ENCODE data around the gene DLX5.

The DLX5 gene

GRCh38 chr7:97001656-97002554 is 22.7 kb downstream of the DLX5 start:
- ChIA-PET CTCF (no interaction called here), POLR2A (no interaction called here)
- DNase-seq (ENCODE audit: low read depth, low spot score), result no peak
- TF ChIP-seq, protein P1, sequence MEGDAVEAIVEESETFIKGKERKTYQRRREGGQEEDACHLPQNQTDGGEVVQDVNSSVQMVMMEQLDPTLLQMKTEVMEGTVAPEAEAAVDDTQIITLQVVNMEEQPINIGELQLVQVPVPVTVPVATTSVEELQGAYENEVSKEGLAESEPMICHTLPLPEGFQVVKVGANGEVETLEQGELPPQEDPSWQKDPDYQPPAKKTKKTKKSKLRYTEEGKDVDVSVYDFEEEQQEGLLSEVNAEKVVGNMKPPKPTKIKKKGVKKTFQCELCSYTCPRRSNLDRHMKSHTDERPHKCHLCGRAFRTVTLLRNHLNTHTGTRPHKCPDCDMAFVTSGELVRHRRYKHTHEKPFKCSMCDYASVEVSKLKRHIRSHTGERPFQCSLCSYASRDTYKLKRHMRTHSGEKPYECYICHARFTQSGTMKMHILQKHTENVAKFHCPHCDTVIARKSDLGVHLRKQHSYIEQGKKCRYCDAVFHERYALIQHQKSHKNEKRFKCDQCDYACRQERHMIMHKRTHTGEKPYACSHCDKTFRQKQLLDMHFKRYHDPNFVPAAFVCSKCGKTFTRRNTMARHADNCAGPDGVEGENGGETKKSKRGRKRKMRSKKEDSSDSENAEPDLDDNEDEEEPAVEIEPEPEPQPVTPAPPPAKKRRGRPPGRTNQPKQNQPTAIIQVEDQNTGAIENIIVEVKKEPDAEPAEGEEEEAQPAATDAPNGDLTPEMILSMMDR (IDR thresholded peaks at IDR 0.05; ENCODE audit: insufficient read depth, low read length, missing control alignments), result no peak
- H3K4me3 ChIP-seq (ENCODE audit: low read depth, low read length), result no peak overlapping the region

DNA sequence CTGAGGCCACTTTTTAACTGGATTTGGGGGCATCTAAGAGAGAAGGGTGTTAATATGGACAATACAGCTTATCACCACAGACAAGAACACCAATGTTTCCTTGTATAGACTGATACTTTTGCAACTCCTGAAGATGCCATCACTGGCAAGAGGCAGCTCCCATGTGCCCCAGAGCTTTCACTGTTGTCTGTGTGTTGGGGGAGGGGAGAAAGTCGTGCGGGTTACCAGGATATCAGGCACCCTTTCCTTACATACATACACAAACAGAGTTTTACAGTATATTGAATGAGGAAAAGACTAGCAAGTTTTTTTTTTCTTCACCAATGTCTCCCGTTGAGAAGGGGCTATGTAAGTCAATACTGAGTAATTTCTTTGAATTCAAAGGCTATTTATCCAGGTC is 23.4 kb downstream of the DLX5 start:
- ChIA-PET POLR2A (no interaction called here), CTCF (no interaction called here)
- TF ChIP-seq, protein P1 (IDR thresholded peaks at IDR 0.05; ENCODE audit: insufficient read depth, low read length, missing control alignments), result no peak
- H3K4me3 ChIP-seq (ENCODE audit: low read depth, low read length), result no peak overlapping the region
- no peak for DNase-seq (ENCODE audit: low read depth, low spot score)

DNA sequence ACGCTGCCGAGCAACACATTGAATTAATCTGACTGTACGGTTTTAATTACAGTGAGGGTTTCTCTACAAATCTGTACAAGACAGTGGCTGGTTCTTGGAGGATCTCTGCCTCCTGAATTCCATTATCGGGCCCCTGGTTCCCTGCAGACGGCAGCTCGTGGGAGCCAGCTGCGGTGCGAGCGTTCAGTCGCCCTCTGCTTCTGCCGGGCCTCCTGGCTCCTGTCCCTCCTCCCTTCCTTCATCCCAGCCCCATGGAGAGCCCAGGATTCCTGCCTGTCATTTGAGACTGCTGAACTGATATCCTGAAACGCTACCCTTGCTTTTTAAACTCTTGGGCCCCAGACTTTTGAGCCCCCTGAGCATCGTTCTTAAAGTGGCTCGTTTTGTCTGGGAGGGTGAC is 25.9 kb downstream of the DLX5 start:
- DNase-seq (ENCODE audit: low read depth, low spot score), result no peak
- TF ChIP-seq, protein P1 (IDR thresholded peaks at IDR 0.05; ENCODE audit: insufficient read depth, low read length, missing control alignments), result no peak
- ChIA-PET CTCF (no interaction called here), POLR2A (no interaction called here)
- H3K4me3 ChIP-seq (ENCODE audit: low read depth, low read length), result no peak overlapping the region

DNA sequence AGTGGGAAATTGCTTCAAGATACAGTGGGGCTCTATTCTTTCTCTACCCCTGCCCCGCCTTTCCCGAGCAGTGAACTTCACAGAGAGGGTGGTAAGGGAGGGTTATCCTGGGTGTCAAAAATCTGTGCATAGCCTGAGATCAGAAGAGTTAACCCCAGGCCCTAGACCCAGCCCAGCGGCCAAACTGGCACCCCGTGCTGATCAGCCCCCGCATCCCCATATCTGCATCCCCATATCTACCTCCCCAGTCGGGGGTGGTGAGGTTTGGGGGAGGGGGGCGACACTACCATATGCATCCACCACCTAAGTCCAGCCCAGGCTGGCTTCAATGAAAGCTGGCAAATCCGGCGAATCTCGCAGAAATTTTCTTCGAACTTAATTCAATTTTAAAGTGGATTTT is 26.3 kb downstream of the DLX5 start:
- no peak overlapping the region for H3K4me3 ChIP-seq (ENCODE audit: low read depth, low read length)
- no peak for DNase-seq (ENCODE audit: low read depth, low spot score)
- TF ChIP-seq, protein P1 (IDR thresholded peaks at IDR 0.05; ENCODE audit: insufficient read depth, low read length, missing control alignments), result no peak
- ChIA-PET CTCF (no interaction called here), POLR2A (no interaction called here)

DNA sequence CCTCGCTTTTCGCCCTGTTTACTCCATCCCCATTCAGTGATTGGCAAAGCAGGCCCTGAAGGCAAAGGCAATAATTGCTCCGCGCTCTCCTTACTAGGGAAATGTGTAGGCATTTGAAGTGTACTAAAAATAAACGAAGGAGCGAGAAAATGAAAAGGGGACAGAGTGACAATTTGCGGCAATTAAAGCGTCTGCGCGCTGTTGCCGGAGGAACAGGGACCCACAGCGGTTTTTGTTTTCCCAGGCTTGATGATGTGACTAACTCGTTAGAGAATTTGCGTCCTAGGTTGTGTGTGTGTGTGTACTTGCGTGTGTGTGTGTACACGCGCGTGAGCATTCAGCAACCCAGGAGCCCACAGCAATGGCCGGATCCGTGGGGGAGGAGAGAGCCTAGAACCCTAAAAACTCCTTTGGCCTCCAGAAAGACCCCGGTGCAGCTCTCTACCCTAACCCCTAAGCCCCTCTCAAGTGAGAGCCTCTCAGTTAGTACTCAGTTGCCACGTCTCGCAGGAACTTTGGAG is 27.1 kb downstream of the DLX5 start:
- no peak for DNase-seq (ENCODE audit: low read depth, low spot score)
- CTCF ChIA-PET, result no interaction called here
- TF ChIP-seq, protein P1 (IDR thresholded peaks at IDR 0.05; ENCODE audit: insufficient read depth, low read length, missing control alignments), result no peak
- POLR2A ChIA-PET, result no interaction called here
- H3K4me3 ChIP-seq (ENCODE audit: low read depth, low read length), result no peak overlapping the region

DNA sequence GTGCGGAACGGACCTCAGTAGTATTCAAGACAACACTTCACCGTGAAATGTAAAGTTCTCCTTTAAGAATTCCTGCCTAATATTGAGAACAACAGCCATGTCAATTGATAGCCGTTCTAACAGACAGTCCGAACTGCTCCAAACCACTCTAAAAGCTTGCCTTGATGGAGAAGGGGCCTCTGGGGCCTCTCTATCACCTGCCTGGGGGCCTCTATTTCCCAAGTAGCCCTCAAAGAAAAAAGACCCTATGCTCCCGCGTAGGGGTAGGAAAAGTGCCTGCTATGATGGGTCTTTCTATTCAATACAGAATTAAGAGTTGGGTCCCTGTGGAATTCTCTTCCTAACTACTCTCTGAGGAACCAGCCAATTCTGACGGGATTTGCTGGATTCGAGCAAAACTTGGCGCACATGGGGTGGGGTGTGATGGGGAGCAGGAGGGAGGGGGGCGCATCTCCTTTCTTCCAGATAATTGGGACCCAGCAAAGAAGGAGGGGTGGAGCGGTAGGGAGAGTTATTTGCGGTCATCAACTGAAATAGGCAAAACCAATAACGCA is 27.6 kb downstream of the DLX5 start:
- ChIA-PET POLR2A (no interaction called here), CTCF (no interaction called here)
- no peak overlapping the region for H3K4me3 ChIP-seq (ENCODE audit: low read depth, low read length)
- TF ChIP-seq, protein P1 (IDR thresholded peaks at IDR 0.05; ENCODE audit: insufficient read depth, low read length, missing control alignments), result no peak
- no peak for DNase-seq (ENCODE audit: low read depth, low spot score)

All from AG04449 (cell line).